HUES6 (cell line): ENCODE data around the gene PRKCA.
"Not testable (repeated sequence)": the region's sequence is repeated elsewhere in the genome, so short reads cannot be mapped to it uniquely, and the experiment has no call there.

Experiments
- H3K27ac ChIP-seq: 2 replicates; pipeline ENCODE4 v1.7.0; 2013; ENCODE audit warnings: low read depth, mild to moderate bottlenecking, low read length, inconsistent platforms
- H3K27me3 ChIP-seq: 2 replicates; pipeline ENCODE4 v1.6.1; 2013; ENCODE audit warnings: low read length; ENCODE audit not compliant: control insufficient read depth, insufficient read depth
- H3K36me3 ChIP-seq: 2 replicates; pipeline ENCODE4 v1.6.1; 2013; ENCODE audit warnings: low read length; ENCODE audit not compliant: control insufficient read depth, insufficient read depth
- H3K4me1 ChIP-seq: 2 replicates; pipeline ENCODE4 v1.6.1; 2013; ENCODE audit warnings: low read length; ENCODE audit not compliant: control insufficient read depth, insufficient read depth
- H3K4me3 ChIP-seq: 2 replicates; pipeline ENCODE4 v1.5.1; 2013; ENCODE audit warnings: low read depth, low read length
- H3K9ac ChIP-seq: one replicate; pipeline ENCODE4 v1.6.1; 2013; ENCODE audit warnings: mild to moderate bottlenecking, low read length
- H3K9me3 ChIP-seq: 2 replicates; pipeline ENCODE4 v1.6.1; 2013; ENCODE audit warnings: low read depth, low read length; ENCODE audit not compliant: control insufficient read depth, insufficient read depth

The PRKCA gene

DNA sequence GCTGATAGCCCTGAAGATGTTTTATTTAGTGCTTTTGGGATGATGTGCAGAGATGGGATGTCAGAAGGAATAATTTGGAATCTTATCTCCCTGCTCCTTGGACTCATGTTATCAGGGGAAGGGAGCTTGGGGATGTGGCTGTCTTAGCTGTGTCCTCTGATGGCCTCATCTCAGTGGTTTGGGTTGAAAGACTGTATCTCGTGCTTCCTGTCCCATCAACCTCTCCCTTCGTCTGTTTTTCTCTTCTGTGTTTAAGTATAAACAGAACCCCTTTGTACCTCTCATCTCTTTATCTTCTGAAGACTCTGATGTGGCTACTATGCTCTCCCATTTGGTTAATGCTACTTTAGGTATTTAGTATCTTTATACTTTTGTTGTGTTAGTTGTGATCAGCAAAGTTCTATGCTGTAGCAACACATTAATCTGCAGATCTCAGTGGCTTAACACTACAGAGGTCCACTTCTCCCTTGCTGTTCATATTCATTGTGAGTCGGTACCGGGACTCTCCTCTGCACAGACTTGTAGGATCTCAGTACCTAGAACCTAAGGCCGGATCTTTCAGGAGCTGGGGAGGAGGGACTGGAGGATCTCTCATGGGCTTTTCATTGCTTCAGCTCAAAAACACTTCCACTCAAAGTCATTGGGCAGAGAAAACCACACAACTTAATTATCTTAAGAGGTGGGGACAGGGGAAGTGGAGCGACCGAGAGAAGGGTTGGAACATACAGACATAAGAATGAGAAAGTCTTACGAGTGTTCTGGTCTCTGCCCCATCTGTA lies 28.8 kb downstream of the PRKCA start:
- H3K36me3 ChIP-seq = no peaks in the 10 kb centered on the region
- no peaks in the 10 kb centered on the region for H3K4me1 ChIP-seq
- no peak overlapping the region for H3K27ac ChIP-seq
- no peak overlapping the region for H3K4me3 ChIP-seq
- no peaks in the 10 kb centered on the region for H3K27me3 ChIP-seq
- no peaks in the 10 kb centered on the region for H3K9me3 ChIP-seq
- no peak overlapping the region for H3K9ac ChIP-seq

DNA sequence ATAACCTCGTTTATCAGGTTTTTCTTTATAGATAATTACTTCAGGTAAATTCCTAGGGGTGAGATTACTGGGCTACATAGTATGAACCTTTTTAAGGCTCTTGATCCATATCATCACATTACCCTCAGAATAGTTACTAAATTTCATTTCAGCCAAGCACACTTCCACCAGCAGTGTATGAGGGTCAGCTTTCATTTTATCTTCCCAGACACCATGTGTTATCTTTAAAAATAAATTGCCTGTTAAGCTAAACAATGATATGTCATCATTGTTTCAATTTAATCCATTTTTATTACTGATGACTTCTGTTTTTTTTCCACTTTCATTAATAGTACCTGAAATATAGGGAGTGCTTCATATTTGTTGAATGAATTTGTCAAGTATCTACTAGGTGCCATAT lies 33.4 kb downstream of the PRKCA start:
- Histone ChIP-seq H3K27me3 (no peaks in the 10 kb centered on the region), H3K9me3 (no peaks in the 10 kb centered on the region), H3K4me1 (peaks cover 6% of the 10 kb centered on the region; the same call in 1 of the 2 replicates), H3K4me3 (no peak overlapping the region), H3K27ac (no peak overlapping the region), H3K9ac (no peak overlapping the region), H3K36me3 (no peaks in the 10 kb centered on the region)

DNA sequence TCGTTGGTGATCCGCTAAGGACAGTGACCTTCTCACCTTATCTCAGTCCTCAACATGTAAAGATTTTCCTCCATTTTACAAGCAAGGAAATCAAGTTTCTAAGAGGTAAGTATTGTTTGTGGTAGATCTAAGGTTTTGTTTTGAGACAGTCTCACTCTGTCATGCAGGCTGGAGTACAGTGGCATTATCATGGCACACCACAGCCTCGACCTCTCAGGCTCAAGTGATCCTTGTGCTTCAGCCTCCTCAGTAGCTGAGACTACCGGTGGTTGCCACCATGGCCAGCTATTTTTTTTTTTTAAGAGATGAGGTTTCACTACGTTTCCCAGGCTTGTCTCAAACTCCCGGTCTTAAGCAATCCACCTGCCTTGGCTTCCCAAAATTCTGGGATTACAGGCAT lies 34.9 kb downstream of the PRKCA start:
- H3K4me1 ChIP-seq = peaks cover 6% of the 10 kb centered on the region; the same call in 1 of the 2 replicates
- no peak overlapping the region for H3K4me3 ChIP-seq
- H3K9me3 ChIP-seq = no peaks in the 10 kb centered on the region
- no peak overlapping the region for H3K9ac ChIP-seq
- no peaks in the 10 kb centered on the region for H3K36me3 ChIP-seq
- H3K27ac ChIP-seq = no peak overlapping the region
- no peaks in the 10 kb centered on the region for H3K27me3 ChIP-seq

DNA sequence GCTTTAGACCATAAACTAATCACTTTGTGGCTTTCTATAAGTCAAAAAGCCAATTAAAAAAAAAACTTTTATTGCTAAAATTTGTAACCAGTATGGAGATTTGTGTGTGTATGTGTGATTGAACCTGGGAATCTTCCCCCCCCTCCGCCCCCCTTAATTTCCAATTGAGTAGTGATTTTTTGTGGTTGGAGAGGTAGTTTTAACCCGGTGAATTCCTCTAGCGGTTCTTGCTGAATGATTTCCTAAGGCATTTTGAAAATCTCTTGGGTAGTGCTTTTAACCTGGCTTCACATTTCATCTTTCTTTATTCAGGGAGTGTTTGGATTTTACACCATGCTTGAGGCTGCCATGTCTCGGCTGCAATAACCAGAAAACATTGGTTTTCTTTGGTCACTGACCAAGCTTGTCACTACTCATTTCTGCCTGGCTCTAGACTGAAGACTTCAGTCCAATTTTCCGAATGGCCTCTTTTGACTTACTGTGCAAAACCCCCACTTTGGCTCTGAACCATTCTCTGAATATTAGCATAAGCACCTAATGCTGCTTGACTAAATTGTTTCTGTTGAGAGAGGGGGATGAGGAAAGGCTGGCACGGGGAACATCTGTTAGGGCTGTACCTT lies 35.6 kb downstream of the PRKCA start:
- H3K27me3 ChIP-seq = no peaks in the 10 kb centered on the region
- H3K9me3 ChIP-seq = no peaks in the 10 kb centered on the region
- H3K27ac ChIP-seq = no peak overlapping the region
- H3K4me1 ChIP-seq = peaks cover 6% of the 10 kb centered on the region; the same call in 1 of the 2 replicates
- H3K4me3 ChIP-seq = no peak overlapping the region
- no peaks in the 10 kb centered on the region for H3K36me3 ChIP-seq
- no peak overlapping the region for H3K9ac ChIP-seq

DNA sequence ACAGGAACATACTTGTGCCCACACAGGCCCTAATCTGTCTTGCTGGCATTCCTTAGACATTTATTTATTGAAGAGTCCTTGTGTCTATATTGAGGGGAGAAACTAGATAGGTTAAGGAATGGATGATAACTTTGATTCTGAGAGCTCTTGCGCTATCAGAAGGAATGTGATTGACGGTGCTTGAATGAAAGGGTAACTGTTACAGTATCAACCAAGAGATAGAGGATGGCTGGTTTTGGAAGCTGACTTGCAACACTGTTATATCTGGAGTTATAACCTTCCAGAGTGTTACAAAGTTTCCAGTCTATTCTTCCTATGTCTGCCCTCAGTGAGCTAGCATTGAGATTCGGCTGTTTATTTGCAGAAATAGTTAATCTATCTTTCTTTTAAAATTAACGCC lies 36.5 kb downstream of the PRKCA start:
- no peak overlapping the region for H3K27ac ChIP-seq
- no peak overlapping the region for H3K4me3 ChIP-seq
- H3K9me3 ChIP-seq = no peaks in the 10 kb centered on the region
- H3K36me3 ChIP-seq = no peaks in the 10 kb centered on the region
- no peaks in the 10 kb centered on the region for H3K27me3 ChIP-seq
- peaks cover 6% of the 10 kb centered on the region; the same call in 1 of the 2 replicates for H3K4me1 ChIP-seq
- H3K9ac ChIP-seq = no peak overlapping the region

DNA sequence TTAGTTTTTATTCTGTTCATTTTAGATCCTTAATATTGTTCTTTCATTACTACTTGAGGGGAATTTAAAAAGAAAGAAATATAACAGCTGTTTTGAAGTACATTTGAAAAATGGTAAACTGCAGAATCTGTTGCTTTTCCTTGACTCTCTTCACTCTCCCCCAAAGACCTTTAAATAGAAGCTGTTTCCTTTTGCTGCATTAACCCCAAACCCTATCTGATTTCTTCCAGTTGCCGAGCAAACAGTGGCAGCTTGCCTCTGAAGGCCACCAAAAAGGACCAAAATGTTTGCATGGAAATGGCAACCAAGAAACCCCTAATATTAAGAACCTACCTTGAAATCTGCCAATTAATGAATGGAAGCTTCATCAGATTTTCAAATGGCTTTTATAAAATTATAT lies 37.1 kb downstream of the PRKCA start:
- Histone ChIP-seq H3K4me3 (no peak overlapping the region), H3K9ac (no peak overlapping the region), H3K36me3 (no peaks in the 10 kb centered on the region), H3K27me3 (no peaks in the 10 kb centered on the region), H3K27ac (no peak overlapping the region), H3K9me3 (no peaks in the 10 kb centered on the region), H3K4me1 (peaks cover 6% of the 10 kb centered on the region; the same call in 1 of the 2 replicates)

DNA sequence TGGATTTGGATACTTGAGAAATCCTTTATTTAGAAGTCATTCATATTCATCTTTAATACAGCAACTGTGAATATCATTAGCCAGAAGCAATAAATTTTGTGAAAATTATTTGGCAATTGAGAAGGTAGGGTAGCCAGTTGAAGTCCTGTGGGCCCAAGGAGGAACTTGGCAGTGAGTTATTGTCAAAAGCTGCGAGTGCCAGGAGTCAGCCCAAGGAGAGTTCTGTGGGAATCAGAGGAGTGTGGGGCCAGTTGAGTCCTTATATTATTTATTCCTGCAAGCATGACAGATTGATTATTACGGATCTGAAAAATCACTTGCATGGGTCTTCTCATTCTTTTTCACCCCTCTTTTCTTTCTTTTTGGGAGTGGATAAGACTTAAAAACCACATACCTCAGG lies 38.3 kb downstream of the PRKCA start:
- Histone ChIP-seq H3K4me1 (peaks cover 6% of the 10 kb centered on the region; the same call in 1 of the 2 replicates), H3K9ac (no peak overlapping the region), H3K4me3 (no peak overlapping the region), H3K9me3 (no peaks in the 10 kb centered on the region), H3K36me3 (no peaks in the 10 kb centered on the region), H3K27ac (no peak overlapping the region), H3K27me3 (no peaks in the 10 kb centered on the region)

DNA sequence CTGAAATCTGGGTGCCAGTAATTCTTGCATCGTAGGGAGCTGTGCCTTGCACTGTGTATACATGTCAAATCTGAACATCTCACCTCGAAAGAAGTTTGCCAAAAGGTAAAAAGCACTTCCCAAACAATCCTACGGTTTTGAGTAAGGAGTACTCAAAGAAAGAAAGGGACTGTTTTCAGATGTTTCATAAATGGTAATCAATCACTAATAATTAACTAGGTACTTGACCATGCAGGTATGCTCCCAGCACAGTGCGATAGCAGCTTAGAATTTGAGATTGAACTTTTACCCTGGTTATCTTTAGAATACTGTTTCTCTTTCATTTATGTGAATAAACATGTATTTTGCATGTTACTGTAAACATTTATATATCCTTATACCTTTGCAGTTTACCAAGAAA lies 39.0 kb downstream of the PRKCA start:
- H3K9me3 ChIP-seq = no peaks in the 10 kb centered on the region
- H3K27ac ChIP-seq = no peak overlapping the region
- peaks cover 6% of the 10 kb centered on the region; the same call in 1 of the 2 replicates for H3K4me1 ChIP-seq
- no peaks in the 10 kb centered on the region for H3K36me3 ChIP-seq
- no peak overlapping the region for H3K4me3 ChIP-seq
- no peak overlapping the region for H3K9ac ChIP-seq
- H3K27me3 ChIP-seq = no peaks in the 10 kb centered on the region

DNA sequence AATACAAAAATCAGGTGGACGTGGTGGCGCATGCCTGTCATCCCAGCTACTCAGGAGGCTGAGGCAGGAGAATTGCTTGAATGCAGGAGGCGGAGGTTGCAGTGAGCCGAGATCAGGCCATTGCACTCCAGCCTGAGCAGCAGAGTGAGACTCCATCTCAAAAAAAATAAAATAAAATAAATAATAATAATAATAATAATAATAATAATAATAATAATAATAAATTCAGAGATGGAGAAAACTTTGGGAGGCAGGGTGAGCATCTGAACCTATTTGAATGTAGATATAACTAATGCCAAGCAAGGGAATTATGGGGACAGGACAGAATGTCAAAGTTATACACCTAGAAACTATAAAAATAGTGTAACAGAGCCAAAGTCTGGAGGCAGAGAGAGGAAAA lies 39.9 kb downstream of the PRKCA start:
- not testable (repeated sequence) for H3K4me3 ChIP-seq

DNA sequence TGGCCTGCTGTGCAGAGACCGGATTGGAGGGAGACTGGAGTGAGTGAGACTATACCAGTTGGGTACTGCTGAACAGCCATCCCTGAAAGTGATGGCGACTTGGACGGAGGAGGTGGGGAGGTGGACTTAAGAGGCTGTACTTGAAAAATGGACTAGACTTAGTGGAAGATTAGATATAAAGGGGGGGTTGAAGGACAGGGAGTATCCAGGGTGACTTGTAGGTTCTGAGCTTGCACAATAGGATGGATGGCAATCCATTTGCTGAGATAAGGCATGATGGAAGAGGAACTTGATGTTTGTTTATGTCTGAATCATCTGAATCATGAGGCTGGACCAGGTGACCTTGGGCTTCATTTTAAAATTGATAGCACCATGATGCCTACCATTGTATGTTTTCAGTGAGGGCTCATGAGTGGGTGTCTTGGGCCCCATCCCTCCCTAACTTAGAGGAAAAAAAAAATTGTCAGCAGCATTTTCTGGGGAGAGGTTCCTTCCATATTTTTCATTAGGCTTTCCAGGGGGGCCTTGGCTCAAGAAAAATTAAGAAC lies 41.2 kb downstream of the PRKCA start:
- Histone ChIP-seq H3K27ac (no peak overlapping the region), H3K4me1 (peaks cover 5% of the 10 kb centered on the region), H3K27me3 (no peaks in the 10 kb centered on the region), H3K4me3 (no peak overlapping the region), H3K9me3 (no peaks in the 10 kb centered on the region), H3K36me3 (no peaks in the 10 kb centered on the region), H3K9ac (no peak overlapping the region)

More for the DNA sequence above, 39.9 kb downstream of the PRKCA start:
- H3K9ac ChIP-seq, H3K4me1 ChIP-seq, H3K9me3 ChIP-seq, H3K27me3 ChIP-seq, H3K36me3 ChIP-seq, H3K27ac ChIP-seq: not testable (repeated sequence)

DNA sequence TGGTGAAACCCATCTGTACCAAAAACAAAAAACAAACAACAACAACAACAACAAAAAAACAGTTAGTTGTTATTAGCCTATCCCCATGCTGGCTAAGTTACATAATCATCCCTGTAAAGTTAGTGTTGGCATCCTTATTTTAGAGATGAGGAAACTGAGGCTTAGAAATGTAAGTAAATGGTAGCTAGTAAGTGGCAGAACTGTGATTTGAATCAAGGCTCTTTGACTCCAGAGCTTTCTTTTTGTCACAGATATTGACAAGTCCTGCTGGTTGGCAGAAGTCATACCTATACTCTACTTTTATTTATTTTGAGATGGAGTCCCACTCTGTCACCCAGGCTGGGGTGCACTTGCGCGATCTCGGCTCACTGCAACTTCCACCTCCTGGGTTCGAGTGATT lies 42.1 kb downstream of the PRKCA start:
- Histone ChIP-seq H3K36me3 (no peaks in the 10 kb centered on the region), H3K27me3 (no peaks in the 10 kb centered on the region), H3K4me1 (peaks cover 14% of the 10 kb centered on the region), H3K9me3 (no peaks in the 10 kb centered on the region), H3K9ac (no peak overlapping the region), H3K27ac (no peak overlapping the region), H3K4me3 (no peak overlapping the region)
